G401 (cell line): ENCODE data around the gene ZNF521. TPM values are rescaled to one million over a fixed set of nuclear protein-coding genes. Genes with fewer than 3 reads are reported as not detected.

Source experiments
- DNase-seq: peaks from one replicate; pipeline ENCODE4 v3.0.0-alpha.2; 2015; ENCODE audit warnings: low spot score
- in situ Hi-C: cut with HindIII; loops from 2 replicates; pipeline ENCODE4 v1.10.0; 2016; ENCODE audit warnings: low sequenced_read_pairs, mixed read lengths
- total RNA-seq: library from RNA; depleted of rRNA; stranded (reverse); fragments of >200 nt; shearing (Covaris generic); gene quantifications from 2 replicates; pipeline ENCODE4 v1.2.3, GENCODE V29; 2014

Gene ZNF521
- total RNA-seq, 1 experiment from 2014 or later, result 87.6 TPM

- in situ Hi-C loops, result no loop called here
- DNase-seq, result peak; percentile 46
Observed at GRCh38 chr18:25075331-25075730, 276.6 kb downstream of the ZNF521 start.

GRCh38 chr18:25074925-25075324, 277.0 kb downstream of the ZNF521 start:
- in situ Hi-C loops, result no loop called here
- DNase-seq, result no peak

GRCh38 chr18:25072205-25072604, 279.8 kb downstream of the ZNF521 start:
- in situ Hi-C loops, result no loop called here

GRCh38 chr18:25067275-25068025, 284.5 kb downstream of the ZNF521 start:
- no peak for DNase-seq
- in situ Hi-C loops, result no loop called here

More at GRCh38 chr18:25072205-25072604, 279.8 kb downstream of the ZNF521 start:
- DNase-seq, result no peak

GRCh38 chr18:25066516-25066915, 285.4 kb downstream of the ZNF521 start:
- in situ Hi-C loops, result no loop called here
- peak; percentile 89 for DNase-seq

GRCh38 chr18:25062720-25063119, 289.2 kb downstream of the ZNF521 start:
- no peak for DNase-seq
- in situ Hi-C loops, result no loop called here

GRCh38 chr18:25061395-25061794, 290.6 kb downstream of the ZNF521 start:
- in situ Hi-C loops, result no loop called here
- DNase-seq, result peak; percentile 61

GRCh38 chr18:25058521-25058920, 293.4 kb downstream of the ZNF521 start:
- in situ Hi-C loops, result no loop called here
- DNase-seq, result peak; percentile 20

GRCh38 chr18:25057491-25058050, 294.4 kb downstream of the ZNF521 start:
- in situ Hi-C loops, result no loop called here
- peak; percentile 90 for DNase-seq

GRCh38 chr18:25056429-25056828, 295.5 kb downstream of the ZNF521 start:
- in situ Hi-C loops, result no loop called here
- no peak for DNase-seq

- no peak for DNase-seq
- in situ Hi-C loops, result no loop called here
Observed at GRCh38 chr18:25055076-25055475, 296.9 kb downstream of the ZNF521 start.

GRCh38 chr18:25053466-25053865, 298.5 kb downstream of the ZNF521 start:
- in situ Hi-C loops, result no loop called here
- no peak for DNase-seq

GRCh38 chr18:25052511-25052921, 299.4 kb downstream of the ZNF521 start:
- in situ Hi-C loops, result no loop called here
- no peak for DNase-seq

GRCh38 chr18:25050605-25051004, 301.4 kb downstream of the ZNF521 start:
- in situ Hi-C loops, result no loop called here
- DNase-seq, result no peak

- in situ Hi-C loops, result no loop called here
- DNase-seq, result no peak
Observed at GRCh38 chr18:25047983-25048382, 304.0 kb downstream of the ZNF521 start.

GRCh38 chr18:25047421-25047820, 304.5 kb downstream of the ZNF521 start:
- no peak for DNase-seq
- in situ Hi-C loops, result no loop called here

- in situ Hi-C loops, result no loop called here
Observed at GRCh38 chr18:25044694-25045093, 307.3 kb downstream of the ZNF521 start.

GRCh38 chr18:25043104-25043503, 308.9 kb downstream of the ZNF521 start:
- DNase-seq, result no peak
- in situ Hi-C loops, result no loop called here

More at GRCh38 chr18:25044694-25045093, 307.3 kb downstream of the ZNF521 start:
- no peak for DNase-seq

- in situ Hi-C loops, result no loop called here
- DNase-seq, result peak; percentile 95
Observed at GRCh38 chr18:25042641-25043051, 309.3 kb downstream of the ZNF521 start.

GRCh38 chr18:25039781-25040180, 312.2 kb downstream of the ZNF521 start:
- no peak for DNase-seq
- in situ Hi-C loops, result no loop called here

GRCh38 chr18:25038261-25038660, 313.7 kb downstream of the ZNF521 start:
- in situ Hi-C loops, result no loop called here
- no peak for DNase-seq
